Glomerular visceral epithelial cell (primary cell): ENCODE data around the gene RUSC1.

Experiments
- DNase-seq: peaks from one replicate; pipeline ENCODE4 v3.0.0-alpha.2; 2016; ENCODE audit errors: extremely low spot score

Gene RUSC1

DNA sequence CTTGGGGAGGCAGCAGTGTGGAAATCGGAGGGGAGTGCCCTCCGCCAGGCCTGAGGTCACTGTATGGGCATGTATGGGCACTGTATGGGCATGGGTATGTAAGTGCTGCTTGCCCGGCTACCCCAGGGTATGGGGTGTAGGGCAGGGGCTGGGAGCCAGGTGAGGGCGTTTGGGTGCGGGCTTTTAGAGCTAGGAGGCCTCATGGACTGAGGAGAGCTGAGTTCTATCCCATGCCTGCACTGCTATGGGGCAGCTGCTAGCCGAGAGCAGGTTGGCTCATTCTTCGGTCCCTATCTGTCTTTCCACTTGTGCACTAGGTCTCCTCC, 24.8 kb upstream of the RUSC1 start:
- no peak for DNase-seq

DNA sequence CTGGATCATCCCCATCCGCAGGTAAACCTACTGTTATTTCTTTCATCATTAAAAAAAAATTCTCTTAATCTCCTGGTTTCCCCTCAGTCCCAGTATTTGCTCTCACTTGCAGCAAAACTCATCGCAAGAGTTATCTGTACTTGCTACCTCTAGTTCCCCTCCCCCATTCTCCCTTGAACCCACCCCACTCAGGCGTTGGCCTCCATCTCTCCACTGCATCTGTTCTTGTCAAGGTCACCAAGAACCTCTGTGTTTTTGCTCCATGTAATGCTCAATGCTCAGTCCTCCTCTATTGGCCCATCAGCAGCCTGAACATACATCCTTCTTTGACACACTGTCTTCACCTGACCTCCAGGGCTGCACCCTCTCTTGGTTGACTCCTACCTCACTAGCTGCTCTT, 24.0 kb upstream of the RUSC1 start:
- no peak for DNase-seq

GRCh38 chr1:155297384-155297783, 23.3 kb upstream of the RUSC1 start:
- DNase-seq: no peak

- DNase-seq: no peak
Measured at GRCh38 chr1:155300024-155300423, 20.7 kb upstream of the RUSC1 start.

GRCh38 chr1:155300553-155301329, 20.0 kb upstream of the RUSC1 start:
- no peak for DNase-seq

DNA sequence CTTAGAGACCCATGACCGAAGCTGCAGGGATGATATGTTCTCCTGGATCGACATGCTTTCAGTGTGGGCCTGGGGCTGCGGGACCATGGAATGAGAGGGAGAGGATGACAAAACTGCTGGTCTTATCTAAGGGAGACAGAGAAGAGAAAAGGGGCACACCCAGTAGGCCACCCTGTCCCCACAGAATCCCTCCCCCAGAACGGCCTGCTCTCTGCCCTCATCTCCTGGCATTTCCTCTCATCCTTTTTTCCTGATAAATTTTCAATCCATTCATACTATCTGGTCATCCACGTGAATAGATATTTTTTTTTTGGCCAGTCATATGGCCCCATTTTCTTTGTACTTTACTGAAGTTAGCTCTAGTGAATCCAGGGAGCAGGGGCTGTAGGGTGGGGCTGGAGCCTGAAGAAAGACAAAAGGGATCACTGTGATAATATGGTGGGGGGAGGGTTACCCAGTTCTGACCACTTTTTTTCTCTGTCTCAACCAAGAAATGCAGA, 19.3 kb upstream of the RUSC1 start, which contains the start of gene PKLR:
PKLR (minus strand) TSS at position 97 of the 500 bp plus-strand sequence; CDS start at position 54, 43 bp downstream.
- DNase-seq: no peak

GRCh38 chr1:155304558-155305063, 16.1 kb upstream of the RUSC1 start:
- DNase-seq: peak; percentile 66

DNA sequence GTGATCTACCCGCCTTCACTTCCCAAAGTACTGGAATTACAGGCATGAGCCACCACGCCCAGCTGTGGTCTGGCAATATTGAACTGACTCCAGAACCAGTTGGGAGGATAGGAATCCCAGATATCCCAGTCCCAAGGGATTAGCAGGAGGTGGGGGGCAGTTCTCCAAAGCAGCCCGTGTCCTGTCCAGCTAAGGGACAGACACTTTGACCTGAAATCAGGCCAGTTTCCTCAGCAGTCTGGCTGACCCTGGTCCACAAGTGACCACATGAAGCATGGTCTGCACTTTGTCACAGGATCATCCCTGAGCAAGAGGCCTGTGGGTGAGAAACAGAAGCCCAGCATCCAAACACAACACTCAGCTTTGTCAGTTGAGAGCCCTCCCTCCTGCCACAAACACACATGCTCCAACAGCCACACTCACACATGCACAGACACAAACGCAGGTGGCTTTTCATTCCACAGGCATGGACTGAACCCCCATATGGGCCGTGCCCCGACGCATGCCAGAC, 14.8 kb upstream of the RUSC1 start:
- peak; percentile 24 for DNase-seq

GRCh38 chr1:155307247-155307740, 13.4 kb upstream of the RUSC1 start:
- peak; percentile 48 for DNase-seq

GRCh38 chr1:155308493-155309422, 11.9 kb upstream of the RUSC1 start, which contains the start of gene FDPS:
Gene FDPS (plus strand): TSS chr1:155308866. CDS start chr1:155309790, 924 bp downstream.
- peak; percentile 99 for DNase-seq

GRCh38 chr1:155309423-155310021, 11.2 kb upstream of the RUSC1 start:
- peak; percentile 32 for DNase-seq

GRCh38 chr1:155313261-155313660, 7.4 kb upstream of the RUSC1 start:
- no peak for DNase-seq

DNA sequence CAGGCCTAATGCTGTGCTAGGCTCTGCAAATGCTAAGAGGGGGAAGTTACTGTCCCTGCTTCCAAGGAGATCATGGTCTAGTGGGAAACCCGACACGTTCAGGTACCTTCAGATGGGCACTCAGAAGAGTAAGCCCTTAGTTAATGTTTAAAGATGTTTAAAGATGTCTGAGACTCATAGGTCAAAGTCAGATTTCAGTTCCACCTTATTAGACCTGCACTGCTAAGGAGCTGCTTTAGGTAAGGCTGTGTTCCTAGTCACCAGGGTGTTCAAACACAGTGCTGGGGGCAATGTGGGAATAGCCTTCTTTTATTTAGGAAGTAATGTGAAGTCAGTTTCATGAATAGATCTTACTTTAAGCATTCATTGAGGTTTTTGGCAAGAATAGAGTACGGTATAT, 3.8 kb upstream of the RUSC1 start:
- DNase-seq: no peak

DNA sequence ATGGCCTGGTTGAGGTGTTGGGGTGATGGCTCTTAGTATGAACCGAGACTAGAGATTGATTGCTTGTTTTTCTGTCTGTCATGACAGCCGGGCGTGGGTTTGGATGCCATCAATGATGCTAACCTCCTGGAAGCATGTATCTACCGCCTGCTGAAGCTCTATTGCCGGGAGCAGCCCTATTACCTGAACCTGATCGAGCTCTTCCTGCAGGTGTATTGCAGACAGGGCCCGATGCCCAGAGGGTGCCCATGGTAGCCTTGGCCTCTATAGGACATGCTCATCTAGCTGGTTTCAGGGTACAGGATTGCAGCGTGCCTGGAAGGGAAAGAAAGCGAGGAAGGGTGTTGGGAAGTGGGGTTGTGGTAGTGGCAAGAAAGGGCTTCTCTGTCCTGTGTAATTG, 2.6 kb upstream of the RUSC1 start:
- no peak for DNase-seq

- DNase-seq: no peak
Measured at GRCh38 chr1:155319536-155319935, 1.2 kb upstream of the RUSC1 start.

DNA sequence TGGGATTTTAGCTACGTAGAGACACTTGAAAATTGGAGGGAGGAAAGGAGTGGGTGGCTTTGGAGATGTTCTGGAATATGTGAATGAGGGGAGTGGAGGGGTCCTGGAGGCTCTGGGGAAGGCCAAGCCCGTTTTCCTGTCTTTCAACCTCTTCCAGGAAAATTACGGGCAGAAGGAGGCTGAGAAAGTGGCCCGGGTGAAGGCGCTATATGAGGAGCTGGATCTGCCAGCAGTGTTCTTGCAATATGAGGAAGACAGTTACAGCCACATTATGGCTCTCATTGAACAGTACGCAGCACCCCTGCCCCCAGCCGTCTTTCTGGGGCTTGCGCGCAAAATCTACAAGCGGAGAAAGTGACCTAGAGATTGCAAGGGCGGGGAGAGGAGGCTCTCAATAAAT, 442 bp upstream of the RUSC1 start:
- DNase-seq: no peak

DNA sequence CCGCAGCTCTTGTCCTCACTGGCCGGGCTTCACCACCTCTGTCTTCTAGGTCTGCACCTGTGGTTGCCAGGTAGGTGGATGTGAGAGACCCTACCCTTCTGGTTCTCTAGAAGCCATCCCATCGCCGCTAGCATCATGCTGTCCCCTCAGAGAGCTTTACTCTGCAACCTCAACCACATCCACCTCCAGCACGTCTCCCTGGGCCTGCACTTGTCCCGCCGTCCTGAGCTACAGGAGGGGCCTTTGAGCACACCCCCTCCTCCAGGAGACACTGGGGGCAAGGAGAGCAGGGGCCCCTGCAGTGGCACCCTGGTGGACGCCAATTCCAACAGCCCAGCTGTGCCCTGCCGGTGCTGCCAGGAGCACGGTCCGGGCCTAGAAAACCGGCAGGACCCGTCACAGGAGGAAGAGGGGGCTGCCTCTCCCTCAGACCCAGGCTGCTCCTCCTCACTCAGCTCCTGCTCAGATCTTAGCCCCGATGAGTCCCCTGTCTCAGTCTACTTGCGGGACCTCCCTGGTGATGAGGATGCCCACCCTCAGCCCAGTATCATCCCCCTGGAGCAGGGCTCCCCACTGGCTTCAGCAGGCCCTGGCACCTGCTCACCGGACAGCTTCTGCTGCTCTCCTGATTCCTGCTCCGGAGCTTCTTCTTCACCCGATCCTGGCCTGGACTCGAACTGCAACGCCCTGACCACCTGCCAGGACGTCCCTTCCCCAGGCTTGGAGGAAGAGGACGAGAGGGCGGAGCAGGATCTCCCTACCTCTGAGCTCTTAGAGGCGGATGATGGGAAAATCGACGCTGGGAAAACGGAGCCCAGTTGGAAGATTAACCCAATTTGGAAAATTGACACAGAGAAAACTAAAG, 1.2 kb downstream of the RUSC1 start:
- no peak for DNase-seq

DNA sequence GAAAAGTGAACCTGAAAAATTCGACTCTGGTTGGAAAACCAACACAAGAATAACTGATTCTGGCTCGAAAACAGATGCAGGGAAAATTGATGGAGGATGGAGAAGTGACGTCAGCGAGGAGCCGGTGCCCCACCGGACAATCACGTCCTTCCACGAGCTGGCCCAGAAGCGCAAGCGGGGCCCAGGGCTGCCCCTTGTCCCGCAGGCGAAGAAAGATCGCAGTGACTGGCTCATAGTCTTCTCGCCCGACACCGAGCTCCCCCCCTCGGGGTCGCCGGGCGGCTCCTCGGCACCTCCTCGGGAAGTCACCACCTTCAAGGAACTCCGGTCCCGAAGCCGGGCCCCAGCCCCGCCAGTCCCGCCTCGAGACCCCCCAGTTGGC, 1.9 kb downstream of the RUSC1 start:
- peak; percentile 49 for DNase-seq

DNA sequence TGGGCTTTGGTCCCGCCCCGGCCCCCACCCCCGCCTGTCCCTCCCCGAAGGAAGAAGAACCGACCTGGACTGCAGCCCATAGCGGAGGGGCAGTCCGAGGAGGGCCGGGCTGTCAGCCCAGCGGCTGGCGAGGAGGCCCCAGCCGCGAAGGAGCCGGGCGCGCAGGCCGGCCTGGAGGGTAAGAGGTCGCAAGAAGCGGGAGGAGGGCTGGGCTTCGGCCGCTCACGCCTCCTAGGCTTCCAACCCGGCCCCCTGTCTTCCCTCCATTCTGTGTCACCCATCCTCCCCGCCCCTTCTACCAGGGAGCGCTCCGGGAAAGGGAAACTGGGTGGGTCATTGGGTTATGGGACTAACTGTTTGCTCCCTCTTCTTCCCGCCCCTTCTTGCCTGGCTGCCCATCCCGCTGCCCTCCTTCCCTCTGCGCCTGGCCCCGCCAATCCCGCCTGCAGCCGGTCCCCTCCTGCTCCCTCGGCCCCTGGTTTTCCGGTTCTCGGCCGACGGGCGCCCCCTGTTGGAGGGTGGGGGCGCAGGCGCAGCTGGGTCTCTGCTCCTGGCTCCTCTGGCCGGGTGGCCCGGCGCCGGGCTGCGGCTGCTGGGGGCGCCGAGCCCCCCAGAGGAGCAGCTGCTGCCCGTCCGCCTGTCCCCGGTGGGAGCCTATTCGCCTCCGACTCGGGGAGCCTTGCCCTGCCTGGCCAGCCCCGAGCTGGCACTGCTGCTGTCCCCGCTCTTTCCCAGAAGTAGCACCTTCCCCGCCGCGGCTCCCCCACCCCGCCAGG, 2.4 kb downstream of the RUSC1 start:
- DNase-seq: peak; percentile 98

GRCh38 chr1:155323729-155324036, 3.0 kb downstream of the RUSC1 start:
- DNase-seq: peak; percentile 93
